ENCODE results near the gene LAMA3.

The LAMA3 gene

GRCh38 chr18:23852236-23853045 is 163.2 kb downstream of the LAMA3 start:
- Histone ChIP-seq H3K4me1 (ENCODE audit: insufficient read depth, low read length) (peaks cover 23% of the 10 kb centered on the region), H3K9ac (ENCODE audit: low read depth, low read length) (no peak overlapping the region), H3K9me3 (ENCODE audit: control insufficient read depth, insufficient read depth, low read length) (no peaks in the 10 kb centered on the region), H3K36me3 (ENCODE audit: insufficient read depth, low read length) (no peaks in the 10 kb centered on the region)

GRCh38 chr18:23853448-23854195 is 164.4 kb downstream of the LAMA3 start:
- H3K9me3 ChIP-seq (ENCODE audit: control insufficient read depth, insufficient read depth, low read length) = no peaks in the 10 kb centered on the region
- H3K36me3 ChIP-seq (ENCODE audit: insufficient read depth, low read length) = no peaks in the 10 kb centered on the region
- H3K4me1 ChIP-seq (ENCODE audit: insufficient read depth, low read length) = peaks cover 23% of the 10 kb centered on the region
- H3K9ac ChIP-seq (ENCODE audit: low read depth, low read length) = no peak overlapping the region

GRCh38 chr18:23855721-23856120 is 166.5 kb downstream of the LAMA3 start:
- Histone ChIP-seq H3K4me1 (ENCODE audit: insufficient read depth, low read length) (peaks cover 15% of the 10 kb centered on the region), H3K36me3 (ENCODE audit: insufficient read depth, low read length) (no peaks in the 10 kb centered on the region), H3K9ac (ENCODE audit: low read depth, low read length) (no peak overlapping the region), H3K9me3 (ENCODE audit: control insufficient read depth, insufficient read depth, low read length) (no peaks in the 10 kb centered on the region)

GRCh38 chr18:23856466-23857163 is 167.4 kb downstream of the LAMA3 start:
- peaks cover 20% of the 10 kb centered on the region for H3K4me1 ChIP-seq (ENCODE audit: insufficient read depth, low read length)
- H3K9me3 ChIP-seq (ENCODE audit: control insufficient read depth, insufficient read depth, low read length) = no peaks in the 10 kb centered on the region
- H3K36me3 ChIP-seq (ENCODE audit: insufficient read depth, low read length) = no peaks in the 10 kb centered on the region
- H3K9ac ChIP-seq (ENCODE audit: low read depth, low read length) = no peak overlapping the region

GRCh38 chr18:23857164-23857552 is 167.9 kb downstream of the LAMA3 start:
- Histone ChIP-seq H3K9me3 (ENCODE audit: control insufficient read depth, insufficient read depth, low read length) (no peaks in the 10 kb centered on the region), H3K36me3 (ENCODE audit: insufficient read depth, low read length) (no peaks in the 10 kb centered on the region), H3K9ac (ENCODE audit: low read depth, low read length) (no peak overlapping the region), H3K4me1 (ENCODE audit: insufficient read depth, low read length) (peaks cover 22% of the 10 kb centered on the region)

GRCh38 chr18:23857756-23858155 is 168.5 kb downstream of the LAMA3 start:
- H3K9me3 ChIP-seq (ENCODE audit: control insufficient read depth, insufficient read depth, low read length) = no peaks in the 10 kb centered on the region
- no peak overlapping the region for H3K9ac ChIP-seq (ENCODE audit: low read depth, low read length)
- H3K4me1 ChIP-seq (ENCODE audit: insufficient read depth, low read length) = peaks cover 27% of the 10 kb centered on the region
- H3K36me3 ChIP-seq (ENCODE audit: insufficient read depth, low read length) = no peaks in the 10 kb centered on the region

- Histone ChIP-seq H3K36me3 (ENCODE audit: insufficient read depth, low read length) (no peaks in the 10 kb centered on the region), H3K4me1 (ENCODE audit: insufficient read depth, low read length) (peaks cover 33% of the 10 kb centered on the region), H3K9me3 (ENCODE audit: control insufficient read depth, insufficient read depth, low read length) (no peaks in the 10 kb centered on the region), H3K9ac (ENCODE audit: low read depth, low read length) (no peak overlapping the region)
Observed at GRCh38 chr18:23859466-23860336, 170.4 kb downstream of the LAMA3 start.

GRCh38 chr18:23861326-23861725 is 172.1 kb downstream of the LAMA3 start:
- peaks cover 24% of the 10 kb centered on the region for H3K4me1 ChIP-seq (ENCODE audit: insufficient read depth, low read length)
- no peaks in the 10 kb centered on the region for H3K9me3 ChIP-seq (ENCODE audit: control insufficient read depth, insufficient read depth, low read length)
- no peak overlapping the region for H3K9ac ChIP-seq (ENCODE audit: low read depth, low read length)
- no peaks in the 10 kb centered on the region for H3K36me3 ChIP-seq (ENCODE audit: insufficient read depth, low read length)

GRCh38 chr18:23861805-23862470 is 172.7 kb downstream of the LAMA3 start:
- Histone ChIP-seq H3K9ac (ENCODE audit: low read depth, low read length) (no peak overlapping the region), H3K4me1 (ENCODE audit: insufficient read depth, low read length) (peaks cover 18% of the 10 kb centered on the region), H3K9me3 (ENCODE audit: control insufficient read depth, insufficient read depth, low read length) (no peaks in the 10 kb centered on the region), H3K36me3 (ENCODE audit: insufficient read depth, low read length) (no peaks in the 10 kb centered on the region)

GRCh38 chr18:23864624-23865023 is 175.4 kb downstream of the LAMA3 start:
- H3K9me3 ChIP-seq (ENCODE audit: control insufficient read depth, insufficient read depth, low read length) = no peaks in the 10 kb centered on the region
- H3K36me3 ChIP-seq (ENCODE audit: insufficient read depth, low read length) = no peaks in the 10 kb centered on the region
- H3K9ac ChIP-seq (ENCODE audit: low read depth, low read length) = no peak overlapping the region
- peaks cover 18% of the 10 kb centered on the region for H3K4me1 ChIP-seq (ENCODE audit: insufficient read depth, low read length)

GRCh38 chr18:23867006-23867405 is 177.8 kb downstream of the LAMA3 start:
- Histone ChIP-seq H3K36me3 (ENCODE audit: insufficient read depth, low read length) (no peaks in the 10 kb centered on the region), H3K9ac (ENCODE audit: low read depth, low read length) (no peak overlapping the region), H3K4me1 (ENCODE audit: insufficient read depth, low read length) (peaks cover 13% of the 10 kb centered on the region; the same call in 1 of the 2 replicates), H3K9me3 (ENCODE audit: control insufficient read depth, insufficient read depth, low read length) (no peaks in the 10 kb centered on the region)

GRCh38 chr18:23868136-23868785 is 179.0 kb downstream of the LAMA3 start:
- no peak overlapping the region for H3K9ac ChIP-seq (ENCODE audit: low read depth, low read length)
- H3K36me3 ChIP-seq (ENCODE audit: insufficient read depth, low read length) = no peaks in the 10 kb centered on the region
- peaks cover 10% of the 10 kb centered on the region for H3K4me1 ChIP-seq (ENCODE audit: insufficient read depth, low read length)
- H3K9me3 ChIP-seq (ENCODE audit: control insufficient read depth, insufficient read depth, low read length) = no peaks in the 10 kb centered on the region

- no peaks in the 10 kb centered on the region for H3K9me3 ChIP-seq (ENCODE audit: control insufficient read depth, insufficient read depth, low read length)
- H3K36me3 ChIP-seq (ENCODE audit: insufficient read depth, low read length) = no peaks in the 10 kb centered on the region
- no peak overlapping the region for H3K9ac ChIP-seq (ENCODE audit: low read depth, low read length)
- H3K4me1 ChIP-seq (ENCODE audit: insufficient read depth, low read length) = peaks cover 8% of the 10 kb centered on the region
Observed at GRCh38 chr18:23870676-23871380, 181.6 kb downstream of the LAMA3 start.
